RWPE2 (cell line): ENCODE data around the gene TRERF1.

Experiments
- ATAC-seq: fragments of 200-7000 bp; cut with Tn5 transposase; 3 replicates; pipeline ENCODE4 v1.9.1; 2021; ENCODE audit warnings: low read depth
- DNase-seq: peaks from one replicate; pipeline ENCODE4 v3.0.0-alpha.2; 2020; ENCODE audit warnings: low spot score
- H3K27ac ChIP-seq: fragments of 450-650 bp; 2 replicates; pipeline ENCODE4 v1.5.1; 2017; ENCODE audit warnings: mild to moderate bottlenecking; ENCODE audit not compliant: poor library complexity, severe bottlenecking
- H3K27me3 ChIP-seq: fragments of 250-450 bp; sonication (Bioruptor Pico); 2 replicates; pipeline ENCODE4 v1.5.1; 2021; ENCODE audit warnings: mild to moderate bottlenecking, moderate library complexity; ENCODE audit not compliant: insufficient read depth, poor library complexity, severe bottlenecking
- H3K36me3 ChIP-seq: fragments of 250-450 bp; sonication (Bioruptor Pico); 2 replicates; pipeline ENCODE4 v1.5.1; 2020; ENCODE audit warnings: low read depth, mild to moderate bottlenecking, moderate library complexity
- H3K4me1 ChIP-seq: fragments of 250-450 bp; sonication (Bioruptor Pico); 2 replicates; pipeline ENCODE4 v1.5.1; 2021; ENCODE audit warnings: mild to moderate bottlenecking, moderate library complexity; ENCODE audit not compliant: insufficient read depth, poor library complexity, severe bottlenecking
- H3K4me3 ChIP-seq: fragments of 250-450 bp; sonication (Bioruptor Pico); 2 replicates; pipeline ENCODE4 v1.5.1; 2021; ENCODE audit warnings: mild to moderate bottlenecking, moderate library complexity; ENCODE audit not compliant: severe bottlenecking
- H3K9me3 ChIP-seq: fragments of 250-450 bp; sonication (Bioruptor Pico); 2 replicates; pipeline ENCODE4 v1.5.1; 2021; ENCODE audit warnings: mild to moderate bottlenecking, moderate library complexity; ENCODE audit not compliant: severe bottlenecking
- TF ChIP-seq, protein P1 (sequence below): fragments of 450-650 bp; IDR thresholded peaks from one replicate; pipeline ENCODE4 v1.5.1; 2017; ENCODE audit warnings: mild to moderate bottlenecking, moderate library complexity; ENCODE audit not compliant: poor library complexity, severe bottlenecking

TRERF1 gene

DNA sequence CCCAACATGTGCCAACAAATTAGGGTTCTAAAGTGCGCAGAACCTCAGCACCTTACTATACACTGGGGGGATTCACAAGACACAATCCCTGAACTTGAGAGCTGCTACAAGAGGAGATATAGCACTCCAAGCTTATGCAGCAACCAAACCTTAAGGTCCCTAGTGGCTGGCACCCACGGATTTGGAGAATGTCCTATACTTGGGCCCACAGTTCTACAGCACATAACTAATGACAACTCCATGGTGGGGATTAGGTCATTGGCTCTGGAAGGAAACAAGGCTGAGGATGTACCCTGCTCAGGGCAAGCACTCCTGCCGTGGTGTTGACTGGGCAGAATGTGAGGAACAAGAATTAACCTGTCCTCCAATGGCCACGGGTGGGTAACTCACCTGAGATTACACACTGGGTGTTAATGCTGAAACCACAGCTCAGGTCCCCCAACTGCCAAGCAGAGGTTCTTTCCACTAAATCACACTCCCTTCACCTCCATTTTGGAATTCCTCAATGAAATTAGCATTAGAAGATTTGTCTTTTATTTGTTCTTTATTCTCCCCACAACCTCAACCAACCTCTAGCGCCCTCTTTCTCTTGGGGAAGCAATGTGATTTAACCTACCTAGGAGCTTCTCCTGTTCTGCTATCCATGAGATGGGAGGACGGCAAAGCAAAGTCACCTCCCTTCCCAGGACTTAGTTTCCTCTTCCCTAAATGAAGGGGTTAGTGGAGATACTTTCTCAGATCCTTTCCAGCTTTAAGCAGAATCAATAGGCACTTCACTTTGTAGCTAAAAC lies 32.0 kb downstream of the TRERF1 start:
- no peak for ATAC-seq
- TF ChIP-seq, protein P1, sequence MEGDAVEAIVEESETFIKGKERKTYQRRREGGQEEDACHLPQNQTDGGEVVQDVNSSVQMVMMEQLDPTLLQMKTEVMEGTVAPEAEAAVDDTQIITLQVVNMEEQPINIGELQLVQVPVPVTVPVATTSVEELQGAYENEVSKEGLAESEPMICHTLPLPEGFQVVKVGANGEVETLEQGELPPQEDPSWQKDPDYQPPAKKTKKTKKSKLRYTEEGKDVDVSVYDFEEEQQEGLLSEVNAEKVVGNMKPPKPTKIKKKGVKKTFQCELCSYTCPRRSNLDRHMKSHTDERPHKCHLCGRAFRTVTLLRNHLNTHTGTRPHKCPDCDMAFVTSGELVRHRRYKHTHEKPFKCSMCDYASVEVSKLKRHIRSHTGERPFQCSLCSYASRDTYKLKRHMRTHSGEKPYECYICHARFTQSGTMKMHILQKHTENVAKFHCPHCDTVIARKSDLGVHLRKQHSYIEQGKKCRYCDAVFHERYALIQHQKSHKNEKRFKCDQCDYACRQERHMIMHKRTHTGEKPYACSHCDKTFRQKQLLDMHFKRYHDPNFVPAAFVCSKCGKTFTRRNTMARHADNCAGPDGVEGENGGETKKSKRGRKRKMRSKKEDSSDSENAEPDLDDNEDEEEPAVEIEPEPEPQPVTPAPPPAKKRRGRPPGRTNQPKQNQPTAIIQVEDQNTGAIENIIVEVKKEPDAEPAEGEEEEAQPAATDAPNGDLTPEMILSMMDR, result peak; percentile 5

DNA sequence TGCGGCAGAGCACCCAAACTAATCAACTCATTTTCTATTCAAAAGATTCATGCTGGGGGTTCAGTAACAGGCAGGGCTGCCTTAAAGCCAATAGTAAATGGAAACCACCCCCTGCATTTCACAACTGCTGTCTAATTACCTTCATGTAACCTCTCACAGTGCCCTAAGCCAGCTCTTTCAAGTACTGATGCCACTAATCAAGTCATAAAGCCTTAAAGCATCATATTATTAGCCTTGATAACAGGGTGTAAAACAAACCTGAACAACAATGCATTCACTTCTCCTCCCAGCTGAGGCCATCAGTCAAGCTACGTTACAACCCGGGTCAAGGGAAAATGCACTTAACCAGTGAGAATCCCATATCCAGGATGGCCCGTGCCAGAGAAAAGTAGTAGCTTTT lies 33.0 kb downstream of the TRERF1 start:
- DNase-seq, result no peak
- no peaks in the 10 kb centered on the region for H3K27me3 ChIP-seq
- ATAC-seq, result no peak
- H3K36me3 ChIP-seq, result no peaks in the 10 kb centered on the region
- no peaks in the 10 kb centered on the region for H3K4me1 ChIP-seq
- TF ChIP-seq, protein P1, result no peak
- H3K27ac ChIP-seq, result no peak overlapping the region
- no peaks in the 10 kb centered on the region for H3K9me3 ChIP-seq
- no peak overlapping the region for H3K4me3 ChIP-seq

More for the DNA sequence above, 32.0 kb downstream of the TRERF1 start:
- Histone ChIP-seq H3K27me3 (no peaks in the 10 kb centered on the region), H3K27ac (no peak overlapping the region), H3K9me3 (no peaks in the 10 kb centered on the region), H3K4me3 (no peak overlapping the region), H3K36me3 (no peaks in the 10 kb centered on the region), H3K4me1 (no peaks in the 10 kb centered on the region)
- no peak for DNase-seq

DNA sequence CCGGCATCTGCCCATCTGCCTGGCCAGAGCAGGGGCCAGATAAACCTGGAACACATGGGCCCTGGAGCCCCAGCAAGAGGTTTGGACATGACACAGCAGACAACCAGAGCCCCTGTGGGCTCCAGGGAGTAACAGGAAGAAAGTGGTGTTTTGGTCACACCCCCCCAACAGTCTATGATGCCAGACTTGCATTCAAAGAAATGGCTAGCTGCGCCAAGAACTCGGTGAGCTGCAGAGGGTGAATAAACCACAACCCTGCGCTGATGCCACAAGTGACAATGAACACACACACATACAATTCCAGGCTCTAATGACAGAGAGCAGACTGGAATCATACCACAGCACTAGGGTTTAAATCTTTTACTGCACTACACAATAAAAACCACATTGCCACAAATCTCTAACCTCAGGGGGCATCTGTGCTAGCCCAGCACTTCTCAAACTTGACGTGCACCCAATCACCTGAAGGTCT lies 34.0 kb downstream of the TRERF1 start:
- Histone ChIP-seq H3K36me3 (no peaks in the 10 kb centered on the region; the same call in 1 of the 2 replicates), H3K4me3 (no peak overlapping the region), H3K27ac (no peak overlapping the region), H3K9me3 (no peaks in the 10 kb centered on the region), H3K4me1 (no peaks in the 10 kb centered on the region), H3K27me3 (no peaks in the 10 kb centered on the region)
- TF ChIP-seq, protein P1, result no peak
- ATAC-seq (no peak), DNase-seq (no peak)

DNA sequence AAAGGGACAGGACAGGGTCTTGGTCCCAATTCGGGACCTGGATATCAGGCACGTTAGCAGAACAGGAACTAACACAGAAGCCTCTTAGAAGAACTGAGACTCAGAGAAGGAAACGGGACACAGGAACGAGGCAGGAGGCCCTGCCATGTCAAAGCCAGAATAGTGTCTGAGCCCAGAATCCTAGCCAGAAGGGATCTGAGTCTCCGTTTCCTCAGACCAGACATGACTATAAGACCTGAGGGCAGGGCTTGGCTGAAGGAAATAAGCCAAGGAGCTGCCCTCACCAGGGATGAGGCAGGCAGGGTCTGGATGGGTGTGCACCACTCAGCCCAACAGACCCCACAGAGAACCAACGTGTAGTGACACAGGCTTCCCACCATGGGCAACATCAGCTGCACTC lies 40.3 kb downstream of the TRERF1 start:
- DNase-seq (no peak), ATAC-seq (no peak)
- Histone ChIP-seq H3K4me1 (peaks cover 15% of the 10 kb centered on the region), H3K9me3 (no peaks in the 10 kb centered on the region), H3K27ac (no peak overlapping the region), H3K36me3 (no peaks in the 10 kb centered on the region; the same call in 1 of the 2 replicates), H3K4me3 (no peak overlapping the region), H3K27me3 (no peaks in the 10 kb centered on the region)
- TF ChIP-seq, protein P1, result no peak

DNA sequence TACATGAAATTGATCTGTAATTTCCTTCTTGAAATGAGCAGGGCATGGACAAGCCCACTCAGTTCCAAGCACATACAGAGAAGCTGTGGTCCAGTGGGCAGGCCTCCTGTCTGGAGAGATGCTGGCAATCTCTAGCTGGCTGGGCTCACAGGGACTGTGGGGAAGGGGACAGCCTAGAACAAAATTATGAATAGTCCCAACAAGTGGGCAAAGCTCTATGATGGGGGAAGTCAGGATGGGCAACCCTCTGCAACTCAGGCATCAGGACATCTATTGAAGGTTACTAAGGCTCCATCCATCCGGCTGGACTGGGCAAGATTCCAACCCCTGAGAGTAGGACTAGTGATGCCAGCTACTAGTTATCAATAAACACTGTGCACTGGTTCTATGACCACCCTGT lies 40.9 kb downstream of the TRERF1 start:
- ATAC-seq (no peak), DNase-seq (no peak)
- H3K27me3 ChIP-seq, result no peaks in the 10 kb centered on the region
- H3K27ac ChIP-seq, result no peak overlapping the region
- H3K4me3 ChIP-seq, result no peak overlapping the region
- H3K4me1 ChIP-seq, result peaks cover 15% of the 10 kb centered on the region
- TF ChIP-seq, protein P1, result no peak
- no peaks in the 10 kb centered on the region; the same call in 1 of the 2 replicates for H3K36me3 ChIP-seq
- no peaks in the 10 kb centered on the region for H3K9me3 ChIP-seq
